Measurements from ENCODE around the gene DNAH12. TPM values are rescaled to one million over a fixed set of nuclear protein-coding genes. Genes with fewer than 3 reads are reported as not detected.
"Not testable (repeated sequence)": the region's sequence is repeated elsewhere in the genome, so short reads cannot be mapped to it uniquely, and the experiment has no call there.

Gene DNAH12
- total RNA-seq, 1 experiment from 2014 or later: 0.07 TPM

DNA sequence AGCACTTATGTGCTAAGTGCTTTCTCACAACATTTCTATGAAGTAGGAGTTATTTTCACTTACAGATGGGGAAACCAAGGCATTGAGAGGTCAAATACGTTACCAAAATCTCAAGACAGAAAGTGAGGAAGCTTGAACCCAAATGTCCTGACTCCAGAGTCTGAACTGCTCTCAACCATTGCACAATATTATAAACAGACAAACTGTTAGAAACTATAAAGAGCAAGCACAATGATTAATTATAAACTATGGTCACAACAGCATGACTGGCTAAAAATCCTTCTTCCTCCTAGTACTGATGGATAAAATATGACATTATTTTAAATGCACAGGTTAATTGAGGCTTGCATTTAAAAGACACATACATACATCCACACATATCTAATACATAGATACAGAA, 173.8 kb downstream of the DNAH12 start:
- DNase-seq (ENCODE audit: low read depth): no peak

DNA sequence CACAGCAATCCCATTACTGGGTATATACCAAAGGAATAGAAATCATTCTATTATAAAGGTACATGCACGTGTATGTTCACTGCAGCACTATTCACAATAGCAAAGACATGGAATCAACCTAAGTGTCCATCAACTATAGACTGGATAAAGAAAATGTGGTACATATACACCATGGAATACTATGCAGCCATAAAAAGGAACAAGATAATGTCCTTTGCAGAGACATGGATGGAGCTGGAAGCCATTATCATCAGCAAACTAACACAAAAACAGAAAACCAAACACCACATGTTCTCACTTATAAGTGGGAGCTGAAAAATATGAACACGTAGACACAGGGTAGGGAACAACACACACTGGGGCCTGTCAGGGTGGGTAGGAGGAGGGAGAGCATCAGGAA, 179.1 kb downstream of the DNAH12 start:
- DNase-seq (ENCODE audit: low read depth); in situ Hi-C loops (cut with HindIII; ENCODE audit: low pct_unique_long_range_greater_than_20kb, low sequenced_read_pairs): not testable (repeated sequence)

More for the DNA sequence above, 173.8 kb downstream of the DNAH12 start:
- in situ Hi-C loops (cut with HindIII; ENCODE audit: low pct_unique_long_range_greater_than_20kb, low sequenced_read_pairs): no loop called here

DNA sequence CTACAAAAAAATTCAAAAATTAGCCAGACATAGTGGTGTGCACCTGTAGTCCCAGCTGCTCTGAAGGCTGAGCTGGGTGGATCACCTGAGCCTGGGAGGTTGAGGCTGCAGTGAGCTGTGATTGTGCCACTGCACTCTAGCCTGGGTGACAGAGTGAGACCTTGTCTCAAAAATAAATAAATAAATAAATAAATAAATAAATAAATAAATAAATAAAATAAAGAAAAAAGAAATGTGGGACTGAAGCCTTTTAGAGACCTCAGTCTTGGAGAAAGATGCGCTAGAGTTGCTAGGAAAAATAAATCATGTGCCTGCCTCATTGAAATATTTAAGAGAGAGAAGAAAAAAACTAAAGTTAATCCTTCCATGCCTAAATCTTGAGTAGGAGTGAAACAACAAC, 187.9 kb downstream of the DNAH12 start:
- DNase-seq (ENCODE audit: low read depth); in situ Hi-C loops (cut with HindIII; ENCODE audit: low pct_unique_long_range_greater_than_20kb, low sequenced_read_pairs): not testable (repeated sequence)

DNA sequence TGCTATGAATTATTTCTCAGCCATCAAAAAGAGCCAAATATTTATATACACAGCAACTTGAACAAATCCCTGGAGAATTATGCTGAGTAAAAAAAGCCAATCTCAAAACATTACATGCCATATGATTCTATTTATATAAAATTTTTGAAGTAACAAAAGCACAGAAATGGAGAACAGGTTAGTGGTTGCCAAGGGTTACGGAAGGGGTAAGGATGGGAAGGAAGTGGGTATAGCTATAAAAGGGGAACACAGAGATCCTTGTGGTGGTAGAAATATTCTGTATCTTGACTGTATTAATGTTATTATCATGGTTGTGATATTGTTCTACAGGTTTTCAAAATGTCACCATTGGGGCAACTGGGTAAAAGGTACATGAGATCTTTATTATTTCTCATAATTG, 189.4 kb downstream of the DNAH12 start:
- no peak for DNase-seq (ENCODE audit: low read depth)
- in situ Hi-C loops (cut with HindIII; ENCODE audit: low pct_unique_long_range_greater_than_20kb, low sequenced_read_pairs): no loop called here

DNA sequence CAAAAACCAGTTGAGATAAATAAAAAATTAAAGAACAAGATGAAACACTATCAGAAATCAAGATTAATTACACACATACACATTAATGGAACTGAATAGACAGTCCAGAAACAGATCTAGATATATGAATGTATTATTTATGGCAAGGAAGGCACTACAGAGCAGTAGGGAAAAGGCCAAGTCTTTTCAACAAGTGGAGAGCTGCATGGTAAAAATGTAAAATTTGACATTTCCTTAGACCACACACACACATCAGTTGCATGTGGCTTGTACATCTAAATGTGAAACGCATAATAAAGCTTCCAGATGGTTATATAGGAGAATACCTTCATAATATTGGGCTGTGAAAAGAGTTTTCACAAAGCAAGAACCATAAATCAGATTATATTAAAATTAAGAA, 193.9 kb downstream of the DNAH12 start:
- in situ Hi-C loops (cut with HindIII; ENCODE audit: low pct_unique_long_range_greater_than_20kb, low sequenced_read_pairs): no loop called here
- no peak for DNase-seq (ENCODE audit: low read depth)

DNA sequence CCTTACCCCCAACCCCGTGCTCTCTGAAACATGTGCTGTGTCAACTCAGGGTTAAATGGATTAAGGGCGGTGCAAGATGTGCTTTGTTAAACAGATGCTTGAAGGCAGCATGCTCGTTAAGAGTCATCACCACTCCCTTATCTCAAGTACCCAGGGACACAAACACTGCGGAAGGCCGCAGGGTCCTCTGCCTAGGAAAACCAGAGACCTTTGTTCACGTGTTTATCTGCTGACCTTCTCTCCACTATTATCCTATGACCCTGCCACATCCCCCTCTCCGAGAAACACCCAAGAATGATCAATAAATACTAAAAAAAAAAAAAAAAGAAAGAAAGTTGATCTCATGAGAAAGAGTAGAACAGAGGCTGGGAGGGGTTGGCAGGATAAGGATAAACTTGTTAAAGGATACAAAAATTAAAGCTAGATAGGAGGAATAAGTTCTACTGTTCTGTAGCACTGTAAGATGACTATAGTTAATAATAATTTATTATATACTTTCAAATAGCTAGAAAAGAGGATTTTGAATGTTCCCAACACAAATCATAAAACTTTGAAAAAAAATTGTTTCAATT, 205.0 kb downstream of the DNAH12 start:
- DNase-seq (ENCODE audit: low read depth); in situ Hi-C loops (cut with HindIII; ENCODE audit: low pct_unique_long_range_greater_than_20kb, low sequenced_read_pairs): not testable (repeated sequence)

DNA sequence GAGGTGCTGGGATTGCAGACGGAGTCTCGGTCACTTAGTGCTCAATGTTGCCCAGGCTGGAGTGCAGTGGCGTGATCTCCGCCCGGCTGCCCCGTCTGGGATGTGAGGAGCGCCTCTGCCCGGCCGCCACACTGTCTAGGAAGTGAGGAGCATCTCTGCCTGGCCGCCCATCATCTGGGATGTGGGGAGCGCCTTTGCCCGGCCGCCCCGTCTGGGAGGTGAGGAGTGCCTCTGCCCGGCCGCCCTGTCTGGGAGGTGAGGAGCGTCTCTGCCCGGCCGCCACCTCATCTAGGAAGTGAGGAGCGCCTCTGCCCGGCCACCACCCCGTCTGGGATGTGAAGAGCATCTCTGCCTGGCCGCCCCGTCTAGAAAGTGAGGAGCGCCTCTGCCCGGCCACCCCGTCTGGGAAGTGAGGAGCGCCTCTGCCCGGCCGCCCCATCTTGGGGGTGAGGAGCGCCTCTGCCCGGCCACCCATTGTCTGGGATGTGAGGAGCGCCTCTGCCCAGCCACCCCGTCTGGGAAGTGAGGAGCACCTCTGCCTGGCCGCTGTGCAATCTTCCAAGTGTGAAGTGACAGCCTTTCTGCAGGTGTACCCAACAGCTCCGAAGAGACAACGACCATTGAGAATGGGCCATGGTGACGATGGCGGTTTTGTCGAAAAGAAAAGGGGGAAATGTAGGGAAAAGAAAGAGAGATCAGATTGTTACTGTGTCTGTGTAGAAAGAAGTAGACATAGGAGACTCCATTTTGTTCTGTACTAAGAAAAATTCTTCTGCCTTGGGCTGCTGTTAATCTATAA, 205.7 kb downstream of the DNAH12 start:
- in situ Hi-C loops (cut with HindIII; ENCODE audit: low pct_unique_long_range_greater_than_20kb, low sequenced_read_pairs): not testable (repeated sequence)

DNA sequence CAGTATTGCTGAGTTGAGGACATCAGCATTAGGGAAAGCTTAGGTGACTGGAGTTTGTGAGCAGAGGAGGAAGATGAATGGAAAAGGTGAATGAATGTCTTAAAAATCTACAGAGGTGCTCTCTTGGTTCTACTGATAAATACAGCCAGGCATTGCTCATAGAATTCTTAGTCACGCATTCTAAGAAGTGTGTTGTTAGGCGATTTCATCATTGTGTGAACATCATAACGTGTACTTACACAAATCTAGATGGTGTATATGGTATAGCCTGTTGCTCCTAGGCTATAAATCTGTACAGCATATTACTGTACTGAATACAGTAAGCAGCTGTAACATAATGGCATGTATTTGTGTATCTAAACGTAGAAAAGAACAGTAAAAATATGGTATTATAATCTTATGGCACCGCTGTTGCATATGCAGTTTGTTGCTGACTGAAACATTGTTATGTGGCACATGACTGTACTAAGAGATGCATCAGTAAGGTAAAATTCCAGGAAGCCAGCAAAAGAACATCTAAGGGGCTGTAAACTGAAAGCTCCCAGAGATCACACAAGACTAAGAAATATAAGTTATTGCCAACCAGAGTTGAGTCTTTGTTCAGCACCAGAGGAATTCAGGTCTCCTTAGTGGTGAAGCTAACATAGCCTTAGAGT, 208.7 kb downstream of the DNAH12 start:
- in situ Hi-C loops (cut with HindIII; ENCODE audit: low pct_unique_long_range_greater_than_20kb, low sequenced_read_pairs): no loop called here
- no peak for DNase-seq (ENCODE audit: low read depth)

More for the DNA sequence above, 205.7 kb downstream of the DNAH12 start:
- not testable (repeated sequence) for DNase-seq (ENCODE audit: low read depth)

DNA sequence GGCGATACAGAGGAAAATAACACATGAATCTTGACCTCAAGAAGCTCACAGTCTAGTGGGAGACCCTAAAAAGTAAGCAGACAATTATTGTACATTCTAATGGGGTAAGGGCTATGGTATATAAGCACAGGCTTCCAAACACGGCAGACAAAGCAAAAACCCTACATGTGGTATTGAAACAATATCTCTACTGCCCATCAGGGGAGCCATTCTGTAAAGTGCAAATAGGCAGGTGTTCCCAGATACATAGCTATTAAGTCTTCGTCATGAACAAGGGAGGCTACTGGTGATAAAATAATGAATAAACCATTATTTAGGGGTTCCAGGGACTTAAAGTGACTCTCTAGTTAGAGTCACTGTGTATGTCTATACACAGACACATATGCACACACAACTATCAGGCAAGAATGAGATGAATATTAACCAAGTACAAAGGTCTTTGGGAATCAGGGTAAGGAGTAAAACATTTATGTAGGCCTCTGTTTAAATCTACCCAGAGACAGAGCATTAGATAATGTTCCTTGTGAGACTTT, 213.0 kb downstream of the DNAH12 start:
- in situ Hi-C loops (cut with HindIII; ENCODE audit: low pct_unique_long_range_greater_than_20kb, low sequenced_read_pairs): no loop called here

DNA sequence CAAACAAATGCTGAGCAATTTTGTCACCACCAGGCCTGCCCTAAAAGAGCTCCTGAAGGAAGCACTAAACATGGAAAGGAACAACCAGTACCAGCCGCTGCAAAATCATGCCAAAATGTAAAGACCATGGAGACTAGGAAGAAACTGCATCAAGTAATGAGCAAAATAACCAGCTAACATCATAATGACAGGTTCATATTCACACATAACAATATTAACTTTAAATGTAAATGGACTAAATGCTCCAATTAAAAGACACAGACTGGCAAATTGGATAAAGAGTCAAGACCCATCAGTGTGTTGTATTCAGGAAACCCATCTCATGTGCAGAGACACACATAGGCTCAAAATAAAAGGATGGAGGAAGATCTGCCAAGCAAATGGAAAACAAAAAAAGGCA, 217.6 kb downstream of the DNAH12 start:
- DNase-seq (ENCODE audit: low read depth); in situ Hi-C loops (cut with HindIII; ENCODE audit: low pct_unique_long_range_greater_than_20kb, low sequenced_read_pairs): not testable (repeated sequence)

More for the DNA sequence above, 213.0 kb downstream of the DNAH12 start:
- DNase-seq (ENCODE audit: low read depth): no peak

DNA sequence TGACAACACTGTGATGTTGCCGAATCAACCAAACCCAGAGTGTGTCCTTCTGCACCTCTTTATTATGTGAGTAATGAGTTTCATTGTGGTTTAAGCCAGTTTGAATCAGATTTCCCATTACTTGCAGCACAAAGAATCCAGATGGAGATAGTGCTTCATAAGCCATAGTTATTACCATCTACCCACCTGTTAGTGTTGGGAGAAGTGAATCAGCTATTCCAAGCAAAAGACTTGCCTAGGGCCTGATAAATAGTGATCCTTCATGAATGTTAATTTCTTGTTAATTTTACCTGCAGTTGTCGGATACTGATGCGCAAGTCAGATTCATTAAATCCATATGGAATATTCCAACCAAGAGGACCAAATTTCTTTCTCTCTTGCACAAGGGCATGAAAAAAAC, 229.9 kb downstream of the DNAH12 start:
- no peak for DNase-seq (ENCODE audit: low read depth)
- in situ Hi-C loops (cut with HindIII; ENCODE audit: low pct_unique_long_range_greater_than_20kb, low sequenced_read_pairs): no loop called here

DNA sequence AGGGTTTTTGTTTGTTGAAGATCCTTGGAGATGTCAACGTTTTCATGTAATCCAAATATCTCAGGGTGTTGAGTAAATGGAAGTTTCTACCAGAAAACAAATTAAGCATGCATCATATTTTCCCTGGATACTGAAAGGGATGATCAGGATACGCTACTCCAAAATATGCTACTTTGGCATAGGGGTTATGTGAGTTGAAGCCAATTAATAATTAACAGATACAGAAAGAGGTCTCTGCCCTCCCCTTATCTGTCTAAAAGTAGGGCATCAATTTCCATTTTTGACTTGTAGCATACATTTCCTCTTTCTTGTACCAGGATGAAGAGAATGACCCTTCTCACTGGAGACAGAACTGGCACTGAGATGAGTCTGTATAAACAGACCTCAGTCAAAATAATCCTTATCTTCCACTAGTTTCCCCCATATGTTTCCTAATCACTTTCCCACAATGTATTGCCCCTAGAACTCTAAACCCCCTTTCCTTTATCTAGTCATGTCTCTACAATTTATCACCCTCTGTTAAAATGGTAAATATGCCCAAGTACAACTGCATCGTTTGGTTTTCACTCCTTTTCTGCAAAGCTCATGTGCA, 234.3 kb downstream of the DNAH12 start:
- in situ Hi-C loops (cut with HindIII; ENCODE audit: low pct_unique_long_range_greater_than_20kb, low sequenced_read_pairs): no loop called here
- no peak for DNase-seq (ENCODE audit: low read depth)

DNA sequence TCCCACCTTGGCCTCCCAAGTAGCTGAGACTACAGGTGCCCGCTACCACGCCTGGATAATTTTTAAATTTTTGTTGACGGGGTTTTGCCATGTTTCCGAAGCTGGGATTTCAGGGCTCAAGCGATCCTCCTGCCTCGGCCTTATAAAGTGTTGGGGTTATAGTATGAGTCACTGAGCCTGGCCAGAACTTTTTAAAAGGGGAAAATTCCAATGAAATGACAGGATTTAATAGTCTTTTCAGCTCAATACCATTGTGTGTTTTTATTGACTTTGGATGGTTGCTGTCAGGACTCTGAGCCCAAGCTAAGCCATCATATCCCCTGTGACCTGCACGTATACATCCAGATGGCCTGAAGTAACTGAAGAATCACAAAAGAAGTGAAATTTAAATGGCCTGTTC, 240.6 kb downstream of the DNAH12 start:
- in situ Hi-C loops (cut with HindIII; ENCODE audit: low pct_unique_long_range_greater_than_20kb, low sequenced_read_pairs); DNase-seq (ENCODE audit: low read depth): not testable (repeated sequence)

DNA sequence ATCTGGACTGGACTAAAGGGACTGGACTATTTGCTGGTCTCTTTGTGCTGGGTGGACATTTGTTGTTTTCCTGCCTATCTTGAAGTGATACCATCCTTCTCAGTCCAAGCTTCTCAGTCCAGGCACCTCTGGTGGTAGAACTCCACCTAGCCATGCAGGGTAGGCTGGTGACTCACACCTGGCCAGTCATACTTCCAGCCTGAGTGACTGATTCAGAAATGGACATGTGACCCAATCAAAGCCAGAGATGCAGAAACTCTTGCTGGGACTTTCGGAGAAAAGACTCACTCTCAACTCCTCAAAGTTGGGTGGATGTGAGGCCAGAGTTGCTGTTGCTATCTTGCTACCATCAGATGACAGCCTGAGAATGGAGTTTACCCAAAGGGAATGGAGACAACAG, 246.1 kb downstream of the DNAH12 start:
- DNase-seq (ENCODE audit: low read depth): peak; percentile 40
- in situ Hi-C loops (cut with HindIII; ENCODE audit: low pct_unique_long_range_greater_than_20kb, low sequenced_read_pairs): no loop called here

DNA sequence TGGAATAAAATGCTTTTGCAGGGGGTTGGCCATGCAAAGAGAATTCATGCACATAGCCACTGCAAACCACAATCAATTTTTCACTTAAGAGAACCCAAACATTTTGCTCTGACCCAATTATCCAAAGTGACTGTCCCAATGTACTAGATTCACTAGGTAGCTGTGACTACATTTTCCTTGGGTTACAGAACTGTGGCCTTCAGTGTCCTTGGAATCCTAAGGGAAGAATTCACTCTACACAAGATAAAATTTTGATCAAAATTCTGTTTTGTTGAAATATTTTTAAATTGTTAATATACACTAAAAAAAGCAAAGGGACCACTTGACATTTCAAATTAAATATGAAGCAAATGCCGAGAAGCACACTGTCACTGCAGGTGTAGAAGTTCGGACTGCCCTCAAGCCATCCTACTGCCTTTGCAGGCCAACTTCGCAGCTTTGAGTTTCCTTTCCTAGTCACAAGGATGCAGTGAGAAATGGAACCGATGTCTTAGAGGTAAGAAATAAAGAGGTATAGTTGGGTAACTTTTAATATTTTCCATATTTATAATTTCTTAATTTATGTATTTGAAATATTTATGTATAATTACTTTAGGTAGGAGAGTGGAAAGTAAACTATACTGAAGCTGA, 251.1 kb downstream of the DNAH12 start:
- in situ Hi-C loops (cut with HindIII; ENCODE audit: low pct_unique_long_range_greater_than_20kb, low sequenced_read_pairs): no loop called here
- no peak for DNase-seq (ENCODE audit: low read depth)

DNA sequence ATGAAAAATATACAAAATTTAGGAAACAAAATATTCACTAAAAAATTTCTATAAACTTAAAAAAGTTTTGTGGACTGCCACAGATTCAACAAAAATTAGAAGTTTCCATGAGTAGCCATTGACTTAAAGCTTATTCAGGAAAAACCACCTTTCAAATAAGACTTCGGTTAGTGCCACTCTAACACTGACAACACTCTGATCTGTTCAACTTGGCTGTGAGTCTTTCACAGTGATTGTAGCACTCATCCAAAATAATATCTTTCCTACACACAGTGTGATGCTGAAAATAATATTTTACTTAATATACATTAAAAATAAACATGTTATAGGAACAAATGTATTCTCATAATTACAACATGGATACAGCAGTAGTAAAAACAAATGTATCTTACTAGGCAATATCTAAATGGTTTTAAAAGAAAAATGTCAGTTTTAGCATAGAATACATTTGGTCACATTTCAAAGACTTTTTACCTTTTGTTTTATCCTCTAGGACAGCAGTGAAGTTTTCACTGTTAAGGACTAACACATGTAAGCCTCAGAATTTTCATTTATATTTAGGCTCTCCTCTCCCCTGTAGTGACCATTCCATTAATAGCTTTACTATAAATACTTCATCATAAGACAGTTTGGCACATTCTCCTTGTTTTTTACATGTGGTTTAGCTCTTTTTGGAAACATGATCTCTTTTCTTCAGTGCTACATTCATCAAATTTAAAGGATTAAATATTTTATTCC, 251.8 kb downstream of the DNAH12 start, which contains the start of gene ASB14:
TSS of gene ASB14 (minus strand) at position 527 of the 738 bp plus-strand sequence. CDS start 652 bp downstream, outside the sequence.
- no peak for DNase-seq (ENCODE audit: low read depth)
- in situ Hi-C loops (cut with HindIII; ENCODE audit: low pct_unique_long_range_greater_than_20kb, low sequenced_read_pairs): no loop called here

DNA sequence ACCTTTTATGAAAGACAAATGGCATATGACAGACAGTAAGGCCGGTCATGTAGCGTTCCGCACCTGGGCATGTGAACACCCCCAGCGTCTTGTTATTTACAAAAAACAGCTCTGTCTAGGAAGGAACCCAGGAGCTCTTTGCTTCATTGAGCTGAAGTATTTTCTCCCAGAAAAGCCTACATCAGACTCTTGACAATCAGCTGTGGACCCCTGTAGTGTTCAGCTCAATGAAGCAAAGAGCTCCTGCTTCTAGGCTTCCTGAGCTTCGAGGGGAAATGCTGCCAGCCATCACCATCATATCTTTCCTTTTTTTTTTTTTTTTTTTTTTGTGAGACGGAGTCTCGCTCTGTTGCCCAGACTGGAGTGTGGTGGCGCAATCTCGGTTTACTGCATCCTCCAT, 255.7 kb downstream of the DNAH12 start:
- DNase-seq (ENCODE audit: low read depth): no peak
- in situ Hi-C loops (cut with HindIII; ENCODE audit: low pct_unique_long_range_greater_than_20kb, low sequenced_read_pairs): no loop called here

DNA sequence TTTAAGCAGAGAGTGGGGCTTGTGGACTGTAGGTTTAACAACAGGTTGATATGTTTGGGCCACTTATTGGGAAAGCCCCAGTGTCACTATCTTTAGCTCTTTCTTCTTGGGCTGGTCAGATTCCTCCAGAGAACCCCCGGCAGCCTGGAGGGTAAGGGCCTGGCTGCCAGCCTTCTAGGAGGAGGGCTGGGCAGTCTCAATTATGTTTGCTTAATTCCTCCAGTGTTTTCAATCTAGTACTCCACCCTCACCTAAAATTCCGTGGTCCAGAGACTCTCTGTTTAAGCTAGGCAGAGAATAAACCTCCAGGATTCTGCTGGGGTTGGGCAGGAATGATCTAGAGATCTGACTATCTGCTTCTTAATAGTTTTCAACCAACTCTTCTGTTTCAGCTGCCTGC, 256.9 kb downstream of the DNAH12 start:
- in situ Hi-C loops (cut with HindIII; ENCODE audit: low pct_unique_long_range_greater_than_20kb, low sequenced_read_pairs): no loop called here
- DNase-seq (ENCODE audit: low read depth): no peak

Data from Caki2 (cell line).